ENCODE results near the gene AJM1.

Gene AJM1

DNA sequence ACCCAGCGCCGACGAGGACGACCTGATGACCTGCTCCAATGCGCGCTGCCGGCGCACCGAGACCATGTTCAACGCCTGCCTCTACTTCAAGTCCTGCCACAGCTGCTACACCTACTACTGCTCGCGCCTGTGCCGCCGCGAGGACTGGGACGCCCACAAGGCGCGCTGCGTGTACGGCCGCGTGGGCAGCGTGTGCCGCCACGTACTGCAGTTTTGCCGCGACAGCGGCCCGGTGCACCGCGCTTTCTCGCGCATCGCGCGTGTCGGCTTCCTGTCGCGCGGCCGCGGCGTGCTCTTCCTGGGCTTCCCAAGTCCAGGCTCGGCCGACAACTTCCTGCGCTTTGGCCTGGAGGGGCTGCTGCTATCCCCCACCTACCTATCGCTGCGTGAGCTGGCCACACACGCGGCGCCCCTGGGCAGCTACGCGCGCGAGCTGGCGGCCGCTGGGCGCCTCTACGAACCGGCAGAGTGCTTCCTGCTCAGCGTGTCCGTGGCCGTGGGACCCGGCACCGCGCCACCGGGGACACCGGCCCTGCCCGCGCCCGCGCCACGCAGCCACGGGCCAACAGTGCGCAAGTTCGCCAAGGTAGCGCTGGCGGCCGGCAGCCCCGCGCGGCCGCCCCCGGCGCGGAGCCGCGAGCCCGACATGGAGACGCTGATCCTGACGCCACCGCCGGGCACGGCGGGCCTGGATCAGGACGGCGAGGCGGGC, 4.3 kb downstream of the AJM1 start:
- no peak for DNase-seq

DNA sequence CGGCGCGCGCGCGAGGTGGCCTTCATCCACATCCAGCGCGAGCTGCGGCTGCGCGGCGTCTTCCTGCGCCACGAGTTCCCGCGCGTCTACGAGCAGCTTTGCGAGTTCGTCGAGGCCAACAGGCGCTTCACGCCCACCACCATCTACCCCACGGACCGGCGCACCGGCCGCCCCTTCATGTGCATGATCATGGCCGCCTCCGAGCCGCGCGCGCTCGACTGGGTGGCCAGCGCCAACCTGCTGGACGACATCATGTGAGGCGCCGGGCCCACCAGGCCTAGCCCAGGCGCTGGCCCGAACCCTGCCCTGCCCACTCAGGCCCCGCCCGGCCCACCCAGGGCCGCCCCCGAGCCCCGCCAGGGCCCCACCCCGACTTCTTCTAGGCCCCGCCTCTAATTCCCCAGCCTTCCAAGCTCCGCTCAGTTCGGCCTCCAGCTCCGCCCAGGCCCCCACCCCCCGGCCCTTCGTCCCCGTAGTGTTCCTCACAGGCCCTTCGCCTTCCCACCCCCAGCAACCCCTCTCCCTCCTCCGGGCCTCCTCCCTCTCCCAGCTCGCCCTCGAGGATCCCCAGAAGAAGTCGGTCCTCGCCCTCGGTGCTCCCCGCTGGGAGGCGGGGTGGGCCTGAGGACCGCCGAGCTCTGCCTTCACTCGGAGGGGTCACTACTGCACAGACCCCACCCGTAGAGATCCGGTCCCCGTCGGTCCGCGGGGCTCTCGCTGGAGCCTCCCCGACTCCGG, 5.0 kb downstream of the AJM1 start:
- DNase-seq, result peak in 1 of 2 experiments; percentile 62

DNA sequence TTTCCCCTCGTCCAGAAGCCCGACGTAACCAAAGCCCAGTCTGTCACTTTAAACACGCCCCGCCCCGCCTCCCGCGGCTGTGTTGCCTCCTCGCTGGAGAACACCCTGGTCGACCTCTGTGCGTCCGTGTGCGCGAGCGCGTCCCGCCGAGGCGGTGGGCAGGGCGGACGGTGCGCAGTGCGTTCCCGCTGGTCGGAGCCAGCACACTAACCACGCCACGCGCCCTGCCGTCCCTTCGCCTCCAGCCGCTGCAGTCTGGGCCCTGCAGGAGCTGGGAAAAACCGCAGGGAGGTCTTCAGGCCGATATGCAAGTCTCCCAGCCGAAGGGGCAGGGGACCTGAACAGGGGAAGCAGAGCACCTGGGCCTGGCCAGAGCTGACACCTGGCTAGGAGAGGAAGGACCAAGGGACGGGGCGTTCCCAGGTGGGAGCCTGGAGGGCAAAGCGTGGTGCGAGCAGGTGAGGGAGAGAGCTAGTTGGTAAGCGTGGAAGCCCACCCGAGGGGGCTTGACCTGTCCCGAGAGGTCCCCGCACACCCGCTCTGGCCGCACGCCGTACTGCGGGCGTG, 5.6 kb downstream of the AJM1 start:
- DNase-seq, result peak; percentile 56 to 82

DNA sequence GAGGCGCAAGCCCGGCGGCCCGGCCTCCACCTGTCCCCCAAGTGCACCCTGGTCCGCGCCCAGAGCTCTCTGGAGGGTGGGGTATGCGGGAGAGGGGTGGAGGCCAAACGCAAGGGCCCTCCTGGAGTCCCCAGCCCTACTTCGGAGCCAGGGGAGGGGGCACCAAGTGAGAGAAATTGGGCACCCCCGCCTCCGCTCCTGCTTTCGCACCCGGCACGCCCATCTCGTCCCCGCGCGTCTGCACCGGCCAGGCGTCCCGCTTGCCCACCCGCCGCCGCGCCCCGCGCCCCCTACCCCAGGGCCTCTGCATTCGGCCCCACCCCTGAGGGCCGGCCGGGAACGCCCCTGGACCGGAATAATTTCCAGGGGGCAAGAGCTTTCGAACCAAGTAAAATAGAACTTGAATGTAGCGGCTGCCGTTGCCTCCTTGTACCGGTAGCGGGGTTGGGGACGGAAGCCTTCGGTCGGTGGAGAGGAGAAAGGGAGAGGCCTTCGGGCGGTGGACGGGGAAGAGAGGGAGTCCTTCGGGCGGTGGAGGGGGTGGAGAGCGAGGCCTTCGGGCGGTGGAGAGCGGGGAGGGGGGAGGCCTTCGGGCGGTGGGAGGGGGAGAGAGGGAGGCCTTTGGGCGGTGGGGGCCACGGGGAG, 6.2 kb downstream of the AJM1 start:
- DNase-seq, result peak; percentile 73 to 75

DNA sequence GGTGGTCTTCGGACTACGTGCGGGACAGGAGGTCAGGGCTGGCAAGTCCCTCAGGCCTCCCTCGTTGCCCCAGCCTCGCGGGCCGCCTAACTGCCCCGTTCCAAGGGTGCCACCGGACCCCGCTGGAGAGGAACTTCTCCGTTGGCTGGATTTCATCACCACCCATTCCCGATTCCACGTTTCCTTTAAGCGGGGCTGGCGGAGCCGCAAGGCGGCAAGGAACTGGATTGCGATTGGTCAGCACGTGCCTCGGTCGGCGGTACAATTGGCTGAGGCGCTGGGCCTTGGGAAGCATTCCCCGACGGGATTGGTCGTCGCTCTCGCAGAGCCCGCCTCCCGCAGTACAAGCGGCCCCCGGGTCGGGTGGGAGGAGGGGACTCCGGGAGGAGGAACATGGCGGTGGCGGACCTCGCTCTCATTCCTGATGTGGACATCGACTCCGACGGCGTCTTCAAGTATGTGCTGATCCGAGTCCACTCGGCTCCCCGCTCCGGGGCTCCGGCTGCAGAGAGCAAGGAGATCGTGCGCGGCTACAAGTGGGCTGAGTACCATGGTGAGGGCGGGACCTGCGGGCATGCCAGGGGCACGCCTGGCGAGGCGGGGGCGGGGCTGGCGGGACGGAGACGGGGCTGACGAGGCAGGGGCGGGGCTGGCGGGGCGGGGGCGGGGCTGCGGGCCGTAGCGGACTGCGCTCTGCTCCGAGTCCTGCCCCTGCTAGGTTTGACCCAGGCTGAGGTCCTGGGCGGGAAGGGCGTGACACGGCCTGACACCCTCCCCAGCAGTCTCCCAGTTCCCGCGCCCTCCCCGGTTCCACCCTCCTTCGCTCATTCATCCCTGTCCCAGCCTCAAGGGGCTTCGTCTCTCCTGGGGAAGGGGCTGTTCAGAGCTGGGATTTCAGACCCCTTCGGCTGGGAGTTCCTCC, 7.0 kb downstream of the AJM1 start, which contains the start of gene PHPT1:
Gene PHPT1, plus strand, starts transcription at position 372 of the 922 bp plus-strand sequence. Its CDS starts 22 bp downstream, at position 394.
- peak; percentile 99 to 100 for DNase-seq

DNA sequence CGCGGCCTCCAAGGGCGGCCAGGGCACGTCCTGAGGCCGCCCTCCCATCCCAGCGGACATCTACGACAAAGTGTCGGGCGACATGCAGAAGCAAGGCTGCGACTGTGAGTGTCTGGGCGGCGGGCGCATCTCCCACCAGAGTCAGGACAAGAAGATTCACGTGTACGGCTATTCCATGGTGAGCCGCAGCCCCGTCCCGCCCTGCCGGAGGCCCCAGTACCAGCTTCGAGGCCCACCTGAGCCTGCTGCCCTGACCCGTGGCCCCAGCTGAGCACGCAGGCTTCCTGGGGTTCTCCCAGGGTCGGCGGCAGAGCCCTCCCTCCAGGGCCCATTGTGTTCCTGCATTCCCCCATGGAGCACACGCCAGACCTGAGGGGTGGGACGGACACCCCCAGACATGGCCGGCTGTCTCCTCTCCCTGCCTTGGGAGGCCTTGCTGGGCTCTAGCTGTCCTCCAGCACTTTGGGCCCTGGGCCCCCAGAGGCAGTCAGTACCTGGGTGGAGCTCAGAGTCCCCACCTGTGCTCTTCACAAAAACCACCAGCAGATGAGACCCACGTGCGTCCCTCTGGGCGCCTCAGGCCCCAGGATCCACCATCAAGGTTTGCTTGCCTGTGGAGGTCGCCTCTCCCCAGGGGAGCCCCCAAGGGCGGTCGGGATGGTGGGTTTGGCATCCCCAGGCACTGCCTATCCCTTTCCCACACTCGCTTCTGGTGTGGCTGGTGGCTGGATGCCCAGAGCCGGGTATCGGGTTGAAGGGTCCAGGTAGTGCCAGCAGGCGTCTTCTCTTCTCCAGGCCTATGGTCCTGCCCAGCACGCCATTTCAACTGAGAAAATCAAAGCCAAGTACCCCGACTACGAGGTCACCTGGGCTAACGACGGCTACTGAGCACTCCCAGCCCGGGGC, 7.9 kb downstream of the AJM1 start:
- peak in 1 of 2 experiments; percentile 33 for DNase-seq

DNA sequence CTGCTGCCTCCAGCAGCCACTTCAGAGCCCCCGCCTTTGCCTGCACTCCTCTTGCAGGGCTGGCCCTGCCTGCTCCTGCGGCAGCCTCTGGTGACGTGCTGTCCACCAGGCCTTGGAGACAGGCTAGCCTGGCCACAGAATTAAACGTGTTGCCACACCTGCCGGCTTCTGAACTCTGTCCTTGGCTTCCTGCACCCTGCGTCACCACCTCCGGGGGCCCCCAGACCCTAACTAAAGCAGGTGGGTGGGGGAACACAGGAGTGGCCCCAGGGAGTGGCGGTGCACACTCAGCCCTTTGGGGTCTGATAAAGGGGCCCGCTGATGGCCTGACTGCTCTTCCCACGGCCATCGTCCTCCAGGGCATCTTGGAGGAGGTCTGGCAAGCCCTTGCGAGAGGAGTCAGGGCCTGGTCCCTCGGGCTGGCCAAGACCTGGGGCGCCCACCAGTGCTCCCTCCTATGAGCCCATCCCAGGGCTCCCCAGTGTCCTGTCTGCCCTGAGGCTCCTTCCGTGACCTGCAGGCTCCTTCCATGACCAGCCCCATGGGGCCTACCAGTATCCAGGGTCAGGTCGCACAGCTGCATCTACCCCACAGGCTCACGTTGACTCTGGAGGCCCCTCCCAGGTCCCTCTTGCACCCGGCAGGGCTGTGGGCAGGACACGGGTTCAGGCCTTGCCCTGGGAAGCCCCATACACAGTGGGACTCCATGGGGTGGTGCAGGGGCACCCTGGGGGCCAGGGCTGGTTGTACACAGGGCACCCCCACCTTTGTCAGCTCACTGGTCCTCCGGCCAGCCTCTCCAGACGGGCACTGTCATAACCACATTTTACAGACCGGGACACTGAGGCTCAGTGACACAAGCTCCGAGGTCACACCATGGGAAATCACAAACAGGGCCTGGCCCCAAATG, 8.8 kb downstream of the AJM1 start:
- DNase-seq, result no peak

DNA sequence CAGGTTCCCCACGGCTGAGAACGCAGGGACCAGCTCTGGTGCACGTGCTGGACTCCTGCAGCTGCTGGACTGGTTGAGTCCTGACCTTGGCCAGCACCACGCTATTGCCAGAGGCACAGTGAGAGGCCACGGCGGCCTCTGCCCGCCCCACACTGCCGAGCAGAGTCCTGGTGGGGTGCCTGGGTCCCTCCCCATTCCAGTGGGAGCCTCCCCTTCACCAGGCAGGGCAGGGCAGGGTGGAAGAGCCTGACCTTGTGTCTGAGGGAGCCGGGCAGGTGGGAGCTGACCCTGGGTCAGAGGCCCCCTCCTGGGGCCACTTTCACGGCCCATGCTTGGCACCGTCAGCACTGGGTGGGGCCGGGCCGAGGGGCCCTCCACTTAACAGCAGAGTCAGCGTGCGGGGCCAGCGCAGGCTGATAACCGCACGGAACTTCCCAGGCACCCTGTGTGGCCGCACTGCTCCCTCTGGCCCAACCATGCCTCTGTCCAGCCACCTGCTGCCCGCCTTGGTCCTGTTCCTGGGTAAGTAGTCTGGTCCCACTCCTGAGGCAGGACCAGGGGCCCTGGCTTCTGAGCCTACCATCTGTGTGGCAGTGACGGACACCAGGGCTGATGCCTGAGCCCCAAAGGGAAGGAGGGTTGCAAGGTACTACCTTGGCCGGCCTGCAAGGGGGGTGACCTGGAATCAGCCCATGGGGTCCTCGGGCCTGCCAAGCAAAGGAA, 9.8 kb downstream of the AJM1 start, which contains the start of gene MAMDC4:
Gene MAMDC4, plus strand, starts transcription at position 406 of the 723 bp plus-strand sequence. Its CDS starts 71 bp downstream, at position 477.
- DNase-seq, result no peak

DNA sequence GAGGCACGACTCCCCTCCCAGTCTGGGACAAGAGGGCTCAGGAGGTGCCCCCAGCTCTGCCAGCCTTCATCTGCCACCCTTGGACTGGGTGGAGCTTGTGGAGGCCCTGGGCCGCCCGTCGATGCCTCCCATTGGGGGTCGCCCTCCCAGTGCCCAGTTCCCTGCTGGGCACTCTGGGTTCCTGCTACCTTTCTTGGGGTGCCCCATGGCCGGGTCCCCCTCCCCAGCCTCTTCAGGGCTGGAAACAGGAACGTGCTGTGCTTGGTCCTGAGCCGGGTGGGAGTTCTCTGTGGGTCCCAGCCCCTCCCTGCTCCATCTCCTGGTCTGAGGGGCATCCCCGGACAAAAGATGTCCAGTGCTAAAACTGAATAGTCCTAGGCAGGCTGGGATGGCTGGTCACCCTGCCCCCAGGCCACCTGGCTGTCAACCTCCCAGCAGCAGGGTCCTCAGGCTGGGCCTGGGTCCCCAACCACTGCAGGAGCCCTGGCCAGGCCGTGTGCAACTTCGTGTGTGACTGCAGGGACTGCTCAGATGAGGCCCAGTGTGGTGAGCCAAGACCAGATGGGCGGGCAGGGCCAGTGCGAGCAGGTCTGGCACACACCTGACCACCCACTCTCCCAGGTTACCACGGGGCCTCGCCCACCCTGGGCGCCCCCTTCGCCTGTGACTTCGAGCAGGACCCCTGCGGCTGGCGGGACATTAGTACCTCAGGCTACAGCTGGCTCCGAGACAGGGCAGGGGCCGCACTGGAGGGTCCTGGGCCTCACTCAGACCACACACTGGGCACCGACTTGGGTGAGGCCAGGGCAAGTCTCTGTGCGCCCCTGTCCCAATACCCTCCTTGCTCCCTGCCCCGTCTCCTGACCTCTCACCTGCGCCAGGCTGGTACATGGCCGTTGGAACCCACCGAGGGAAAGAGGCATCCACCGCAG, 10.7 kb downstream of the AJM1 start:
- DNase-seq, result no peak

DNA sequence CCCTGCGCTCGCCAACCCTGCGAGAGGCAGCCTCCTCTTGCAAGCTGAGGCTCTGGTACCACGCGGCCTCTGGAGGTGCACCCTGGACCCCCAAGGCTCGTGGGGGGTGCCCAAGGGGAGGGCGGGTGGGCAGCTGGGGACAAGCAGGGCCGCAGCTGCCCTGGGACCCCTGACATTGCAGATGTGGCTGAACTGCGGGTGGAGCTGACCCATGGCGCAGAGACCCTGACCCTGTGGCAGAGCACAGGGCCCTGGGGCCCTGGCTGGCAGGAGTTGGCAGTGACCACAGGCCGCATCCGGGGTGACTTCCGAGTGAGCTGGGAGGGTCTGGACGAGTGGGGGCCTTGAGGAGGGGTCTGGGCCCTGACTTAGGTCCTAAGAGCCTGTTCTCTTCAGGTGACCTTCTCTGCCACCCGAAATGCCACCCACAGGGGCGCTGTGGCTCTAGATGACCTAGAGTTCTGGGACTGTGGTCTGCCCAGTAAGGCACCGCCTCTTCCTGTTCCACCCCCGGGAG, 11.4 kb downstream of the AJM1 start:
- no peak for DNase-seq

DNA sequence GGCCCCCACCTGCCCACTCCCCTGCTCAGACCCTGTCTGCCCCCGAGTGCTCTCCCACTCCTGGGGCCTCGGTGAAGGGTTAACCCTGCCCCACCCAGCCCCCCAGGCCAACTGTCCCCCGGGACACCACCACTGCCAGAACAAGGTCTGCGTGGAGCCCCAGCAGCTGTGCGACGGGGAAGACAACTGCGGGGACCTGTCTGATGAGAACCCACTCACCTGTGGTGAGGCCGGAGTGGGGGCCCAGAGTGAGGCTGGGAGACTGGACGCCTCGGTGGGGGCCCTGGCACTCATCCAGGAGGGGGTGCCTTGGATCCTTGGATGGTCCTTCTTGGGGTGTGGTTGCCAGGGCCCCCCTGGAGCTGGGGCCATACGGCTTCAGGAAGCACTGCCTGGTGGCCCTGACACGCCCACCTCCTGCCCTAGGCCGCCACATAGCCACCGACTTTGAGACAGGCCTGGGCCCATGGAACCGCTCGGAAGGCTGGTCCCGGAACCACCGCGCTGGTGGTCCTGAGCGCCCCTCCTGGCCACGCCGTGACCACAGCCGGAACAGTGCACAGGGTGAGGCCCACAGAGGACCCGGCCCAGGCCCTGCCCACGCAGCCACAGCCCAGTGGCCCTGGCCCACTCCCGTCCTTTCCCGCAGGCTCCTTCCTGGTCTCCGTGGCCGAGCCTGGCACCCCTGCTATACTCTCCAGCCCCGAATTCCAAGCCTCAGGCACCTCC, 12.0 kb downstream of the AJM1 start:
- no peak for DNase-seq

DNA sequence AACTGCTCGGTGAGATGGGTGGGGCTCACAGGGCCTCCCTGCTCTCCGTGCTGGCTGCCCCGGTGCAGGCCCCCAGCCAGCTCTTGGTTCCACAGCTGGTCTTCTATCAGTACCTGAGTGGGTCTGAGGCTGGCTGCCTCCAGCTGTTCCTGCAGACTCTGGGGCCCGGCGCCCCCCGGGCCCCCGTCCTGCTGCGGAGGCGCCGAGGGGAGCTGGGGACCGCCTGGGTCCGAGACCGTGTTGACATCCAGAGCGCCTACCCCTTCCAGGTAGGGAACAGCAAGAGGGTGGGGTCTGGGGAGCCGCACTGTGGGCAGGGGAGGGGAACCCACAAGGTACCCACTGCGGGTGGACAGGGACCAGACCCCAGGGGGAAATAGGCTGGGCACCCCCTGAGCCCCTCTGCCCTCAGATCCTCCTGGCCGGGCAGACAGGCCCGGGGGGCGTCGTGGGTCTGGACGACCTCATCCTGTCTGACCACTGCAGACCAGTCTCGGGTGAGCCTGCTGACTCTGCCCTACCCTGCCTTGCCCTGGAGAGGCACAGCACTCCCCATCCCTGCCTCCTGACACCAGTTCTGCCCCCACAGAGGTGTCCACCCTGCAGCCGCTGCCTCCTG, 12.7 kb downstream of the AJM1 start:
- DNase-seq, result no peak

DNA sequence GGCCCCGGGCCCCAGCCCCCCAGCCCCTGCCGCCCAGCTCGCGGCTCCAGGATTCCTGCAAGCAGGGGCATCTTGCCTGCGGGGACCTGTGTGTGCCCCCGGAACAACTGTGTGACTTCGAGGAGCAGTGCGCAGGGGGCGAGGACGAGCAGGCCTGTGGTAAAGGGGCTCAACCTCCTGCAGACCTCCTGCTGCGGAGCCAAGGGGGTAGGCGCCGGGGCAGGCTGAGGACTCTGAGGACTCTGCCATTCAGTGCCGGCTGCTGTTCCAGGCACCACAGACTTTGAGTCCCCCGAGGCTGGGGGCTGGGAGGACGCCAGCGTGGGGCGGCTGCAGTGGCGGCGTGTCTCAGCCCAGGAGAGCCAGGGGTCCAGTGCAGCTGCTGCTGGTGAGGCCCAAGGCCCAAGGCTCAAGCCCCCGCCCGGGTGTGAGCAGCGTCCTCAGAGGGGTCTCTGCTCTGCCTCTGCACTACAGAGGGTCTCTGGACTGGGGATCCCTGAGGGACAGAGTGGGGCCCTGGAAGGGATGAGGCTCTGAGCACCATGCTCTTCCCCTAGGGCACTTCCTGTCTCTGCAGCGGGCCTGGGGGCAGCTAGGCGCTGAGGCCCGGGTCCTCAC, 13.3 kb downstream of the AJM1 start:
- DNase-seq, result no peak

DNA sequence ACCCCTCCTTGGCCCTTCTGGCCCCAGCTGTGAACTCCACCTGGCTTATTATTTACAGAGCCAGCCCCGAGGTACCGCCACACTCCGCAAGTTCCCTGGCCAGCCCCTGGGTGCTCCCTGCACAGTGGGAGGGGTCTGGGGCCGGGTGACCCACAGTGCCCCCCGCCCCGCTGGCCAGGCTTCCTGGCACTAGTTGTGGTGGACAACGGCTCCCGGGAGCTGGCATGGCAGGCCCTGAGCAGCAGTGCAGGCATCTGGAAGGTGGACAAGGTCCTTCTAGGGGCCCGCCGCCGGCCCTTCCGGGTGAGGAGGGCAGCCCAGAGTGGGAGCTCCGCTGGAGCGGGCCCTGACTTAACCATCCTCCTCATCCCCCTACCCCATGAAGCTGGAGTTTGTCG, 13.8 kb downstream of the AJM1 start:
- DNase-seq, result no peak

DNA sequence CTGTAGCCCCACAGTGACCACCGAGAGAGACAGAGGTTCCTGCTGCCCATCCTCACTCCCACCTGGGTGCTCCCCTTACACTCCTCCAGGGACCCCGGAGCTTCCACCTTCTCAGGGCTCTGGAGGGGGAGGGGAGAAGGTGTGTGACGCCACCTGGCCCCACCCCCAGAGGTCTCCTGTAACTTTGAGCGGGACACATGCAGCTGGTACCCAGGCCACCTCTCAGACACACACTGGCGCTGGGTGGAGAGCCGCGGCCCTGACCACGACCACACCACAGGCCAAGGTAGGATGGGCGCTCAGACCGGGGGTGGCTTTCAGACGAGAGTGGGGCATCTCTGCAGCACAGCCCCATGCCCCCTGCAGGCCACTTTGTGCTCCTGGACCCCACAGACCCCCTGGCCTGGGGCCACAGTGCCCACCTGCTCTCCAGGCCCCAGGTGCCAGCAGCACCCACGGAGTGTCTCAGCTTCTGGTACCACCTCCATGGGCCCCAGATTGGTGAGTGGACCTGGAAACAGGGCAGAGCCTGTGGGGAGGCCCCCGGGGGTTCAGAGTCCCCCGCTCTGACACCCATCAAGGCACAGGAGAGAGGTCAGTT, 14.4 kb downstream of the AJM1 start:
- no peak for DNase-seq

DNA sequence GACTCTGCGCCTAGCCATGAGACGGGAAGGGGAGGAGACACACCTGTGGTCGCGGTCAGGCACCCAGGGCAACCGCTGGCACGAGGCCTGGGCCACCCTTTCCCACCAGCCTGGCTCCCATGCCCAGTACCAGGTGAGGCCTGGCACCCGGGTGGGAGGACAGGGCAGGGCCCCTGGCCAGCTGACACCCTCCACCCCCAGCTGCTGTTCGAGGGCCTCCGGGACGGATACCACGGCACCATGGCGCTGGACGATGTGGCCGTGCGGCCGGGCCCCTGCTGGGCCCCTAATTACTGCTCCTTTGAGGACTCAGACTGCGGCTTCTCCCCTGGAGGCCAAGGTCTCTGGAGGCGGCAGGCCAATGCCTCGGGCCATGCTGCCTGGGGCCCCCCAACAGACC, 14.9 kb downstream of the AJM1 start:
- no peak for DNase-seq

All from NCI-H524 (cell line).